Right forelimb (tissue), 1 donor: ENCODE measurements around the gene INPP4B.
"Not testable (repeated sequence)": the region's sequence is repeated elsewhere in the genome, so short reads cannot be mapped to it uniquely, and the experiment has no call there.

ENCODE experiments used
- DNase-seq: peaks from one replicate; pipeline ENCODE4 v3.0.0-alpha.2; 2018

INPP4B gene

GRCh38 chr4:142530728-142531127 is 315.4 kb downstream of the INPP4B start:
- no peak for DNase-seq

DNA sequence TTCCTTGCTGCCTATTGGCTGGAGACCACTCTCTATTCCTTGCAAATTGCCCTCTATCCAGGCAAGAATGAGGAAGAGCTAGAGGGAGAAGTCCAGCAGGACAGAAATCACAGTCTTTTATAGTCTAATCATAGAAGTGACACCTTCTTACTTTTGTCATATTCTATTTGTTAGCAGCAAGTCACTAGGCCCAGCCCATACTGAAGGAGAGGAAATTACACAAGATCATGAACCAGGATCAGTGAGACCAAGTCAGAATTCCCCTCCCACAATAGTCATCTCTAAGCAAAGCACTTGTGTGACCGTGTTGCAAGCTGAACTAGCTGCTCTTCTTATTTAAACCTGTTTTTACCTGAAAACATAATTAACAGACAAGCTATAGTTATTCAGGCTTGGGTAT is 317.7 kb downstream of the INPP4B start:
- DNase-seq: no peak

- DNase-seq: no peak
Observed at GRCh38 chr4:142523111-142523510, 323.0 kb downstream of the INPP4B start.

GRCh38 chr4:142519342-142519741 is 326.8 kb downstream of the INPP4B start:
- no peak for DNase-seq

- no peak for DNase-seq
Observed at GRCh38 chr4:142516686-142517526, 329.2 kb downstream of the INPP4B start.

- no peak for DNase-seq
Observed at GRCh38 chr4:142512161-142512560, 333.9 kb downstream of the INPP4B start.

DNA sequence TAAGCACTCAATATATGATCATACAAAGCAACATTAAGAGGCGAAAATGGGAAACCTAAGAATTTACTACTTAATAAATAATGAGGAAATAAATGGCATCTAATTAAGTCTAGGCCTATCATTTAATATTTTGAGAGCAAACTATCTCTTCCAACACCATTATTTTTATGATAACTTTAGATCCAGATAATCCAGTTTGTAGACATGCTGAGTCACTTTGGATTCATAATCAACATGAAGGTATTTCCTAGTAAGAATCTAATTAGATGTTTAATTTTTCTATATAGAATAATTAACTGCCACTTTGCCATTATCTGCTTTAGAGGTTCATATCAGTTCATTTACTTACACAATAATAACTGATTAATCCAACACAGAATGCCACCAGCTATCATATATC is 336.2 kb downstream of the INPP4B start:
- DNase-seq: no peak

DNA sequence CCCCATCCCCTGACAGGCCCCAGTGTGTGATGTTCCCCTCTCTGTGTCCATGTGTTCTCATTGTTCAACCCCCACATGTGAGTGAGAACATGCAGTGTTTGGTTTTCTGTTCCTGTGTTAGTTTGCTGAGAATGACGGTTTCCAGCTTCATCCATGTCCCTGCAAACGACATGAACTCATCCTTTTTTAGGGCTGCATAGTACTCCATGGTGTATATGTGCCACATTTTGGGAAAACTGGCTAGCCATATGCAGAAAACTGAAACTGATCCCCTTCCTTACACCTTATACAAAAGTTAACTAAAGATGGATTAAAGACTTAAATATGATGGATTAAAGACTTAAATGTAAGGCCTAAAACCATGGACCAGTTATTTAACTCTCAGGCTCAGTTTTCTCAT is 336.7 kb downstream of the INPP4B start:
- not testable (repeated sequence) for DNase-seq

DNA sequence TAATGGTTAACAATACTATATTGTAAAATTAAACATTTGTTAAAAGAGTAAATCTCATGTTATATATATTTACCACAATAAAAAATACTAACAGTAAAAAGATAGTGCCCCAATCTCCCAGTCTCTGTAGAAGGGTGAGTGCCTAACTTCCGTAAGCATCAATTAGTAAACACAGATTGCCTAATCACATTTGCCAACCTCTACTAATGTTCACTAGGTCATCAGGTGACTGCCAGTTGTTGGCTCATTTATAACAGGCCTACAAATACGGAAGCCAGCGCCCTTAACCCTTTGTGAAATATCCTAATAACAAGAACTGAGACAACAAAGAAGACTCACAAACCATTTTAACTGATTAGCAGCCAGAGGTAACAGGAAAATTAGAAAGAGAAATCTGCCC is 345.1 kb downstream of the INPP4B start:
- DNase-seq: no peak

DNA sequence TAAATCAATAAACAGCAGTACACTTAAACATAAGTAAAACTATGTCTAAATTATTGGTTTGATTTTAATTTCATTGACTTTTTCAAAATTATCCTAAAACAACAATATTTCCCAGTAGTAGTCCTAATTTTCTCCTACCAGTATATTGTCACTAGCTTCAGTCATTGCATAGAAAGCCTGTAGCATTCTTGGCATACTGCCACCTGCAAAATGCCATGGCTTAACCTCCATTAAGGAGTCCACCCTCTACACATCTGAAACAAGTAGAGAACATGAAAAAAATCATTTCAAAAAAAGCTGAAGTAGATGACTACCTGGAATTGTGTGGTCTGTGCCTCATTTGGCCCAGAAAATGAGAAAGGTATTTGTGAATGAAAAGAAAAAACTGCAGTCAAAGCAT is 348.5 kb downstream of the INPP4B start:
- DNase-seq: no peak

DNA sequence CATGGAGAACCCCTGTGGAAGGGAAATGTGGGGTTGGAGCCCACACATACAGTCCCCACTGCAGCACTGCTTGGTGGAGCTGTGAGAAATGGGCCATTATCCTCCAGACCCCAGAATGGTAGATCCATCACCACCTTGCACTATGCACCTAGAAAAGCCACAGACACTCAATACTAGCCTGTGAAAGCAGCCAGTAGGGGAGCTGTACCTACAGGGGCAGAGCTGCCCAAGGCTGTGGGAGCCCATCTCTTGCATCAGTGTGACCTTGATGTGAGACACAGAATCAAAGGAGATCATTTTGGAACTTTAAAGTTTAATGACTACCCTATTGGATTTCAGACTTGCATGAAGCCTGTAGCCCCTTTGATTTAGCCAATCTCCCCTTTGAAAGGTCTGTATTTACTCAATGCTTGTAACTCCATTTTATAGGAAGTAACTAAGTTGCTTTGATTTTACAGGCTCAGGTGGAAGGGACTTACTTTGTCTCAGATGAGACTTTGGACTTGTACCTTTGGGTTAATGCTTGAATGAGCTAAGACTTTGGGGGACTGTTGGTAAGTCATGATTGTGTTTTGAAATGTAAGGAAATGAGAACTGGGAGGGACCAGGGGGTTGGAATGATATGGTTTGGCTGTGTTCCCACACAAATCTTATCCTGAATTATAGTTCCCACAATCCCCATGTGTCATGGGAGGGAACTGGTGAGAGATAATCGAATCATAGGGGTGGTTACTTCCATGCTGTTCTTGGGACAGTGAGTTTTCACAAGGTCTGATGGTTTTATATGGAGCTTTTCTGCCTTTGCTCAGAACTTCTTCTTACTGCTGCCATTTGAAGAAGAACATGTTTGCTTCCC is 352.6 kb downstream of the INPP4B start:
- DNase-seq: no peak

DNA sequence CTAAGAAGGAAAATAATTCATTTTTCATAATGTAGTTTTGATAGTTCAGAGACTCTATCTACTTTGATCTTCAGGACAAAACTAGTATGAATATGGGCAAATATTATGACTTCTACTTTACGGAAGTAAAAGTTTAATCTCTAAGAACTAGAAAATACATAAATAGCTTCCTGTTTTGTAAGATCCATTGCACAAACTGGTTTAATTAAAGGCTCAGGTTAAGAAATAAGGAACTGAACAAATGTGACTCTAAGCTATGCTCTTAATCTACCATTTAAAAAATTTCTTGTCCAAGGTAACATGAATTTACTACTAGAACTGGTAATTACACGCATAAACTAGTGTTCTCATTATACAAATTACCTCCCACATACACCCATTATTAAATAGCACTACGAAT is 360.6 kb downstream of the INPP4B start:
- no peak for DNase-seq

- no peak for DNase-seq
Observed at GRCh38 chr4:142480244-142480643, 365.9 kb downstream of the INPP4B start.

- no peak for DNase-seq
Observed at GRCh38 chr4:142475663-142476062, 370.4 kb downstream of the INPP4B start.

GRCh38 chr4:142474398-142475087 is 371.6 kb downstream of the INPP4B start:
- no peak for DNase-seq

- no peak for DNase-seq
Observed at GRCh38 chr4:142473960-142474338, 372.2 kb downstream of the INPP4B start.

DNA sequence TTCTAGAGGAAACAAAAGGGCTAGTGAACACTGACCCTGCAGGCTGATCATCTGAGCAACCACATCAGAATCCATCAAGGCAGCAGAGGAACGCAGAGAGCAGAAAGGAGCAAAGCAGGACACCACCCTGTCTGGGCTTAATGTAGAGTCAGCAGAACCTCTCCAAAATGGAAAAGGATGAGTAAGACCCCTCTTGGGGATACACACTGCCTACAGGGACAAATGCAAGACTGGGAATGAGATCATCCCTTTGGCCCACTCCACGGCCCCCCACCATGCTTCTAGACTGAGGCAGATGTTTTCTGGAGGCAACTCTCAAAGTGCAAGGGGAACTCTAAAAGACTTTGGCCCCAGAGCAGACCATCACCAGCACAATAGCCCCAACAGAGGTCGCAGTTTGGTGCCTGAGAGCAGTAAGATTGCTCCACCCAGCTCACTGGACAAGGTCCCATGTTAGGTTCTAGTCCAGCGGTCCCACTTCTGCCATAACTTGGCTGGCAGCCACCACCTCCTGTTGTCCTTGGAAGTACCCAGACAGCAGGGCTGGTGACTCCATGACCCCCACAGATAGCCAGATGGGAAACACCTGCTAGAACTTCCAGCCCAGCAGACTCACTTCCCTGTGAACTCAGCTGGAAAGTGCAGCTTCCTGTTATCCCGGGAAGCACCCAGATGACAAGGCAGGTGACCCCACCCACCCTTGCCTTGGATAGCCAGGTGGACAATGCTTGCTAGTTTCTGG is 372.7 kb downstream of the INPP4B start:
- no peak for DNase-seq

DNA sequence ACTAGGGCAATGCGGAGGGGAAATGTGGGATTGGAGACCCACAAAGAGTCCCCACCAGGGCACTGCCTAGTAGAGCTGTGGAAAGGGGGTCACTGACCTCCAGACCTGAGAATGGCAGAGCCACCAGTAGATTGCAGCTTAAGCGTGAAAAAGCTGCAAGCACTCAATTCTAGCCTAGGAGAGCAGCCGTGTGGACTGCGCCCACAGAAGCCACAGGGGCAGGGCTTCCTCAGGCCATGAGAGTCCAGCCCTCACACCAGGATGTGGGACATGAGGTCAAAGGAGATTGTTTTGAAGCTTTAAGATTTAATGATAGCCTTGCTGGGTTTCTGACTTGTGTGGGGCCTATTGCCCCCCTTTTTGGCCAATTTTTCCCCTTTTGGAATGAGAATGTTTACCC is 379.0 kb downstream of the INPP4B start:
- no peak for DNase-seq

DNA sequence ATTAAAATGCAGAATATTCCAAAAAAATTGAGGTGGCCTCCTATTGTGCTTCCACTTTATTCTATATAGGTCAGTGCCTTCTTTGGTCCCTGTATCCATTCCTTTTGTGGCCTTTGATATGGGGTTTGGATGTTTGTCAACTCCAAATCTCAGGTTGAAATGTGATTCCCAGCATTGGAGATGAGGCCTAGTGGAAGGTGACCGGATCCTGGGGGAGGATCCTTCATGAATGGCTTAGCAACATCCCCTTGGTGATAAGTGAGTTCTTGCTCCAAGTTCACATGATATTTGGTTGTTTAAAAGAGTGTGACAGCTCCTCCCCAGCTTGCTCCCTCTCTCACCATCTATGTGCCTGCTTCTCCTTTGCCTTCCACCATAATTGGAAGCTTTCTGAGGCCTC is 380.6 kb downstream of the INPP4B start:
- DNase-seq: no peak

GRCh38 chr4:142463206-142463605 is 382.9 kb downstream of the INPP4B start:
- no peak for DNase-seq

DNA sequence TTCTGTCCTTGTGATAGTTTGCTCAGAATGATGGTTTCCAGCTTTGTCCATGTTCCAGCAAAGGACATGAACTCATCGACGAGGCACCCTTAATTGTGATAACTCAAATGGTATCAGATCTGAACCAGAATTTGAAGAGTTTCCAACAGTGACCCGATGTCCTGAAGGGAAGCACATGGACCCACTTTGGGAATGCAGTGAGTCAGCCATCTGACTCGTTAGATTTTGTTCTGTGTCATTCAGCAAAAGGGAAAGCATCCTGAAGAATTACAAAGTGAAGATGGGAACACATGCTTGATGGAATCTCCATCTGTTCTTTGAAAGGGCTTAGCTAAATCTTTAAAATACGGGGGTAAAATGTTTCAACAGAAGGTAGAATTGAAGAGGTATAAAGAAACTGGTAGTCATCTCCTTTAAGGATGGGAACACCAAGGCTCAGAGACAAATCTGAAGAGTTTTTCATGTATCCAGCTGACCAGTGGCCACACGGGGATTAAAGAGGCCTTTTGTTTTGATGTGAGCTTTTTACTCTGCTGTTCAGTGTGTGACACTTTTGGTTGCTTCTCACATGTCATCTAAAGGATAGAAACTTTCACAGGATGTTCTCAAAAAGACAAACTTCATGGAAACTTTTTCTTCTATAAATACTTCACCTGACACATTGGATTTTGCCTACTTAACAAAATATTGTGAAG is 393.8 kb downstream of the INPP4B start:
- DNase-seq: no peak

DNA sequence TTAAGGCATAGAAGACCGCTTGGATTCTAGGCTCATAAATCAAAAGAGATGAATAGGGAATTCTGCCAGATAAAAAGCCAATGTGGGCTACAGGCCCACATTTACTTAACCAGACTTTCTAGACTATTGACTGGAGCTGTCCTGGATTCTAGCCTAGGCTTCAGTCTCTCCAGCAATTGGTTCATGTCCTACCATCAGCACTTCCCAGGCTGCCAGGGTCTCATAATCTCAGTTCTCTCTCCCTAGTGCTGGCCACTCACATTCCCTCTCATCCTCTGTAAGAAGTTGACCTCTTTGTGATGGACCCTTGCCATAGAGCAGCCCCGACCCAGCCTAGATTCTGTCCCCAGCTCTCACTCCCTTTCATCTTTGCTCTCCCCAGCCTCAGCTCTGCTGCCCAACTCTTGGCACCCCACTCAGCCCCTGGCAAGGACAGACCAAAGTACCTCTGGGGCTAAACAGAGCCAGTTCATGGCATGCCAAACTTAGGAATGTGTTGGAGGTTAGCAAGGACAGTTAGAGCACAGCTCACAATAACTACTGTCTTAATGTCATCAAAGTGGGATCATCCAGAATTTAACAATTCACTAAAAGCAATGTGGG is 396.2 kb downstream of the INPP4B start:
- no peak for DNase-seq
